H1 (cell line): ENCODE measurements around the gene NOS2. TPM values are rescaled to one million over a fixed set of nuclear protein-coding genes. Genes with fewer than 3 reads are reported as not detected.

Source experiments
- CHD2 ChIP-seq: IDR thresholded peaks from 2 replicates; pipeline ENCODE4 v1.6.1; 2012; ENCODE audit warnings: low read length, improper control_type of control experiment
- KDM5A ChIP-seq: fragments of 200-600 bp; IDR thresholded peaks from 2 replicates; pipeline ENCODE4 v1.7.1; 2012; ENCODE audit warnings: mild to moderate bottlenecking, low read length, inconsistent platforms, mixed read lengths
- POLR2A ChIP-seq, 2 experiments: IDR thresholded peaks; 1 replicate in 1 of 2; 2 replicates in 1 of 2; pipeline ENCODE4 v1.6.1; 2011; ENCODE audit warnings: low read depth in 2 of 2, low read length in 2 of 2, mild to moderate bottlenecking in 2 of 2; ENCODE audit errors: control extremely low read depth in 1 of 2
- RFX5 ChIP-seq: IDR thresholded peaks from 2 replicates; pipeline ENCODE4 v1.6.1; 2011; ENCODE audit warnings: low read depth, low read length, improper control_type of control experiment, borderline replicate concordance
- SAP30 ChIP-seq: fragments of 300-600 bp; sonication (generic); IDR thresholded peaks from 2 replicates; pipeline ENCODE4 v1.7.1; 2012; ENCODE audit warnings: low read length, moderate library complexity, mild to moderate bottlenecking, inconsistent platforms; ENCODE audit not compliant: insufficient read depth, insufficient replicate concordance
- SIRT6 ChIP-seq: IDR thresholded peaks from one replicate; pipeline ENCODE4 v1.7.1; 2012; ENCODE audit warnings: low read length, inconsistent platforms
- SP1 ChIP-seq: IDR thresholded peaks from 2 replicates; pipeline ENCODE4 v1.6.1; 2011; ENCODE audit warnings: low read depth, low read length
- SP2 ChIP-seq: IDR thresholded peaks from 2 replicates; pipeline ENCODE4 v1.6.1; 2012; ENCODE audit warnings: mild to moderate bottlenecking, low read length, inconsistent platforms
- SUZ12 ChIP-seq: fragments of 200-600 bp; sonication (generic); IDR thresholded peaks from 2 replicates; pipeline ENCODE4 v1.6.1; 2012; ENCODE audit warnings: mild to moderate bottlenecking, inconsistent platforms, low read length, moderate library complexity, mixed read lengths
- TAF1 ChIP-seq: IDR thresholded peaks from 2 replicates; pipeline ENCODE4 v1.6.1; 2011; ENCODE audit warnings: mild to moderate bottlenecking, low read depth, low read length
- YY1 ChIP-seq: IDR thresholded peaks from 2 replicates; pipeline ENCODE4 v1.6.1; 2011; ENCODE audit warnings: low read depth, mild to moderate bottlenecking, low read length
- polyA plus RNA-seq, 7 experiments: library from polyadenylated mRNA; depleted of rRNA in 3 of 7; stranded (reverse) in 5 of 7; unstranded in 2 of 7; fragments of >200 nt in 5 of 7; fragments of 200-250 nt in 2 of 7; gene quantifications; 1 replicate in 5 of 7; 2 replicates in 1 of 7; 4 replicates in 1 of 7; pipeline versions ENCODE4 v1.2.1 to v1.2.3, GENCODE V29; 2011 to 2013; ENCODE audit warnings: missing spikeins in 2 of 7, mixed read lengths in 2 of 7
- total RNA-seq: library from RNA; stranded (reverse); fragmentation: NEBNext Ultra II Directional; extraction: Animal tissue kit (Norgen Biotek cat#: 25700); gene quantifications from 2 replicates; pipeline ENCODE4 v1.2.1, GENCODE V29; 2021
- TF ChIP-seq, protein P1 (sequence below): fragments of 300-600 bp; sonication (generic); IDR thresholded peaks from 2 replicates; pipeline ENCODE4 v1.7.1; 2012; ENCODE audit warnings: low read length, moderate library complexity, mild to moderate bottlenecking, inconsistent platforms; ENCODE audit not compliant: insufficient replicate concordance
- TF ChIP-seq, protein P2 (sequence below): IDR thresholded peaks from 2 replicates; pipeline ENCODE4 v1.6.1; 2011; ENCODE audit warnings: low read depth, mild to moderate bottlenecking, low read length; ENCODE audit not compliant: insufficient read depth

NOS2 gene
- total and polyA plus RNA-seq, 2 of the 8 experiments (the other 6 are each of a cell fraction or from before 2014, with no cell fraction given): 1.0 to 1.9 TPM

DNA sequence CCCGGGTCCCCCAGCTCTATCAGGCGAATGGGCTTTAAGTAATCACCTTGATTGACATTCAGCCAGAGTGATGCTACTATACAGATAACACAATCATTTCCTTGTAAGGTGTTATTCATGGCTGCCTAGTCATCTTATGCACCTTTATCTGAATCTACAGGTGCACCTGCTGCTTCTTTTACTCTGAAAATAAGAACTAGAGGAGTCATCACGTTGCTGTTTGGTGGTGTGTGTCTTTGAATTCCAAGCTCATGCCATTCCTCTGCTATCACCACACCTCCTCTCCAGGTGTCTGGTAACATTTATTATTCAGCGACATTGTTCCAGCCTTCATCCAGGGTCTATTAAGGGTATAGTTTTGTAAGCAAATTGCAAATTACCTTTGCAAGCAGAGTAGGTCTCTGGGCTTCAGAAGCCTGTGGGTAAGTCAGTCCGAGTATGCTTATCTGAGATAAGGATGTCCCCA is 51.9 kb downstream of the NOS2 start (continued):
- TF ChIP-seq, protein P1, sequence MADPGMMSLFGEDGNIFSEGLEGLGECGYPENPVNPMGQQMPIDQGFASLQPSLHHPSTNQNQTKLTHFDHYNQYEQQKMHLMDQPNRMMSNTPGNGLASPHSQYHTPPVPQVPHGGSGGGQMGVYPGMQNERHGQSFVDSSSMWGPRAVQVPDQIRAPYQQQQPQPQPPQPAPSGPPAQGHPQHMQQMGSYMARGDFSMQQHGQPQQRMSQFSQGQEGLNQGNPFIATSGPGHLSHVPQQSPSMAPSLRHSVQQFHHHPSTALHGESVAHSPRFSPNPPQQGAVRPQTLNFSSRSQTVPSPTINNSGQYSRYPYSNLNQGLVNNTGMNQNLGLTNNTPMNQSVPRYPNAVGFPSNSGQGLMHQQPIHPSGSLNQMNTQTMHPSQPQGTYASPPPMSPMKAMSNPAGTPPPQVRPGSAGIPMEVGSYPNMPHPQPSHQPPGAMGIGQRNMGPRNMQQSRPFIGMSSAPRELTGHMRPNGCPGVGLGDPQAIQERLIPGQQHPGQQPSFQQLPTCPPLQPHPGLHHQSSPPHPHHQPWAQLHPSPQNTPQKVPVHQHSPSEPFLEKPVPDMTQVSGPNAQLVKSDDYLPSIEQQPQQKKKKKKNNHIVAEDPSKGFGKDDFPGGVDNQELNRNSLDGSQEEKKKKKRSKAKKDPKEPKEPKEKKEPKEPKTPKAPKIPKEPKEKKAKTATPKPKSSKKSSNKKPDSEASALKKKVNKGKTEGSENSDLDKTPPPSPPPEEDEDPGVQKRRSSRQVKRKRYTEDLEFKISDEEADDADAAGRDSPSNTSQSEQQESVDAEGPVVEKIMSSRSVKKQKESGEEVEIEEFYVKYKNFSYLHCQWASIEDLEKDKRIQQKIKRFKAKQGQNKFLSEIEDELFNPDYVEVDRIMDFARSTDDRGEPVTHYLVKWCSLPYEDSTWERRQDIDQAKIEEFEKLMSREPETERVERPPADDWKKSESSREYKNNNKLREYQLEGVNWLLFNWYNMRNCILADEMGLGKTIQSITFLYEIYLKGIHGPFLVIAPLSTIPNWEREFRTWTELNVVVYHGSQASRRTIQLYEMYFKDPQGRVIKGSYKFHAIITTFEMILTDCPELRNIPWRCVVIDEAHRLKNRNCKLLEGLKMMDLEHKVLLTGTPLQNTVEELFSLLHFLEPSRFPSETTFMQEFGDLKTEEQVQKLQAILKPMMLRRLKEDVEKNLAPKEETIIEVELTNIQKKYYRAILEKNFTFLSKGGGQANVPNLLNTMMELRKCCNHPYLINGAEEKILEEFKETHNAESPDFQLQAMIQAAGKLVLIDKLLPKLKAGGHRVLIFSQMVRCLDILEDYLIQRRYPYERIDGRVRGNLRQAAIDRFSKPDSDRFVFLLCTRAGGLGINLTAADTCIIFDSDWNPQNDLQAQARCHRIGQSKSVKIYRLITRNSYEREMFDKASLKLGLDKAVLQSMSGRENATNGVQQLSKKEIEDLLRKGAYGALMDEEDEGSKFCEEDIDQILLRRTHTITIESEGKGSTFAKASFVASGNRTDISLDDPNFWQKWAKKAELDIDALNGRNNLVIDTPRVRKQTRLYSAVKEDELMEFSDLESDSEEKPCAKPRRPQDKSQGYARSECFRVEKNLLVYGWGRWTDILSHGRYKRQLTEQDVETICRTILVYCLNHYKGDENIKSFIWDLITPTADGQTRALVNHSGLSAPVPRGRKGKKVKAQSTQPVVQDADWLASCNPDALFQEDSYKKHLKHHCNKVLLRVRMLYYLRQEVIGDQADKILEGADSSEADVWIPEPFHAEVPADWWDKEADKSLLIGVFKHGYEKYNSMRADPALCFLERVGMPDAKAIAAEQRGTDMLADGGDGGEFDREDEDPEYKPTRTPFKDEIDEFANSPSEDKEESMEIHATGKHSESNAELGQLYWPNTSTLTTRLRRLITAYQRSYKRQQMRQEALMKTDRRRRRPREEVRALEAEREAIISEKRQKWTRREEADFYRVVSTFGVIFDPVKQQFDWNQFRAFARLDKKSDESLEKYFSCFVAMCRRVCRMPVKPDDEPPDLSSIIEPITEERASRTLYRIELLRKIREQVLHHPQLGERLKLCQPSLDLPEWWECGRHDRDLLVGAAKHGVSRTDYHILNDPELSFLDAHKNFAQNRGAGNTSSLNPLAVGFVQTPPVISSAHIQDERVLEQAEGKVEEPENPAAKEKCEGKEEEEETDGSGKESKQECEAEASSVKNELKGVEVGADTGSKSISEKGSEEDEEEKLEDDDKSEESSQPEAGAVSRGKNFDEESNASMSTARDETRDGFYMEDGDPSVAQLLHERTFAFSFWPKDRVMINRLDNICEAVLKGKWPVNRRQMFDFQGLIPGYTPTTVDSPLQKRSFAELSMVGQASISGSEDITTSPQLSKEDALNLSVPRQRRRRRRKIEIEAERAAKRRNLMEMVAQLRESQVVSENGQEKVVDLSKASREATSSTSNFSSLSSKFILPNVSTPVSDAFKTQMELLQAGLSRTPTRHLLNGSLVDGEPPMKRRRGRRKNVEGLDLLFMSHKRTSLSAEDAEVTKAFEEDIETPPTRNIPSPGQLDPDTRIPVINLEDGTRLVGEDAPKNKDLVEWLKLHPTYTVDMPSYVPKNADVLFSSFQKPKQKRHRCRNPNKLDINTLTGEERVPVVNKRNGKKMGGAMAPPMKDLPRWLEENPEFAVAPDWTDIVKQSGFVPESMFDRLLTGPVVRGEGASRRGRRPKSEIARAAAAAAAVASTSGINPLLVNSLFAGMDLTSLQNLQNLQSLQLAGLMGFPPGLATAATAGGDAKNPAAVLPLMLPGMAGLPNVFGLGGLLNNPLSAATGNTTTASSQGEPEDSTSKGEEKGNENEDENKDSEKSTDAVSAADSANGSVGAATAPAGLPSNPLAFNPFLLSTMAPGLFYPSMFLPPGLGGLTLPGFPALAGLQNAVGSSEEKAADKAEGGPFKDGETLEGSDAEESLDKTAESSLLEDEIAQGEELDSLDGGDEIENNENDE: no peak
- TF ChIP-seq CHD2: no peak
- TF ChIP-seq SP1: no peak
- TF ChIP-seq SP2: no peak
- TF ChIP-seq KDM5A: no peak
- TF ChIP-seq SIRT6: no peak
- no peak for TF ChIP-seq POLR2A (IDR thresholded peaks at IDR 0.05; ENCODE audit: control extremely low read depth in 1 of 2, low read depth in 2 of 2, low read length in 2 of 2)
- no peak for TF ChIP-seq RFX5
- no peak for TF ChIP-seq SUZ12
- TF ChIP-seq, protein P2, sequence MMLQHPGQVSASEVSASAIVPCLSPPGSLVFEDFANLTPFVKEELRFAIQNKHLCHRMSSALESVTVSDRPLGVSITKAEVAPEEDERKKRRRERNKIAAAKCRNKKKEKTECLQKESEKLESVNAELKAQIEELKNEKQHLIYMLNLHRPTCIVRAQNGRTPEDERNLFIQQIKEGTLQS: no peak
- no peak for TF ChIP-seq TAF1
- TF ChIP-seq SAP30: no peak
- TF ChIP-seq YY1: no peak
